Islet of Langerhans (tissue), 1 donor: ENCODE results near the gene COPS7A.

Experiments
- FAIRE-seq: peaks from one replicate; lab custom pipeline; 2011; peaks lifted over from hg19 to GRCh38; lab: Jason Lieb, UNC

COPS7A gene

DNA sequence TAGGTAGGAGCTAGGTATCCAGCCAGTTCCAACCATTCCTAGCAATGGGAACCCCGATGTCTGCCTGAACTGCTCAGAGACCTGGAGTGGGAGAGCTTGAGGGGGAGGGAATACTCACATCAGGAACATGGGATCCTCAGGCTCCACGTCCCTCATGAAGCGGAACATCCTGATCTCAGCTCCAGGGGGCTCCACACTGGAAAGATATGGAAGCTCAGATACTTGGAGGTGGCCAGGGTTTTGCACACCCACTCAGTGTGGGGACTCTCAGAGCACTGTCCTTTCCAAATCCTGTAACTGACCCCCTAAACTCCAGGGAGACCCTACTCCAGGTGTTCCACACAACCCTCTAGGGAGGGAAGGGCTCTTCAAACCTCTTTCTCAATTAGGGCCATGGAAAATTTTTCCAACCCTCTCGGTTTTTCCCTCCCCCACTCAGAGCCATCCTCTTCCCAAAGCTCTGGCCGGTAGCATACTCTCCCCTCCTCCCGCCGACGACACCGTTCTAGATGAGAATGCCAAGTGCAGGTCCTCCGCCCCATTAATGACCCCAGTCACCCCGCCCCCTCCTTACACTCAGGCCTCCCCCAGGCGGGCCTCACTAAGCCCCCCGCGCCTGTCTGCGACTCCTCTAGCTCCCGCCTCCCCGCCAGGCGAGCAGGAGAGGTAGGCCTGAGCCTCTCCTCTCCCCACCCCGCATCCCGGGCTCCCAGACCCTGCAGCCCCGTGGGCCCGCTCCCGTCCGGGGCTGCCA lies 28.5 kb downstream of the COPS7A start:
- no peak for FAIRE-seq

DNA sequence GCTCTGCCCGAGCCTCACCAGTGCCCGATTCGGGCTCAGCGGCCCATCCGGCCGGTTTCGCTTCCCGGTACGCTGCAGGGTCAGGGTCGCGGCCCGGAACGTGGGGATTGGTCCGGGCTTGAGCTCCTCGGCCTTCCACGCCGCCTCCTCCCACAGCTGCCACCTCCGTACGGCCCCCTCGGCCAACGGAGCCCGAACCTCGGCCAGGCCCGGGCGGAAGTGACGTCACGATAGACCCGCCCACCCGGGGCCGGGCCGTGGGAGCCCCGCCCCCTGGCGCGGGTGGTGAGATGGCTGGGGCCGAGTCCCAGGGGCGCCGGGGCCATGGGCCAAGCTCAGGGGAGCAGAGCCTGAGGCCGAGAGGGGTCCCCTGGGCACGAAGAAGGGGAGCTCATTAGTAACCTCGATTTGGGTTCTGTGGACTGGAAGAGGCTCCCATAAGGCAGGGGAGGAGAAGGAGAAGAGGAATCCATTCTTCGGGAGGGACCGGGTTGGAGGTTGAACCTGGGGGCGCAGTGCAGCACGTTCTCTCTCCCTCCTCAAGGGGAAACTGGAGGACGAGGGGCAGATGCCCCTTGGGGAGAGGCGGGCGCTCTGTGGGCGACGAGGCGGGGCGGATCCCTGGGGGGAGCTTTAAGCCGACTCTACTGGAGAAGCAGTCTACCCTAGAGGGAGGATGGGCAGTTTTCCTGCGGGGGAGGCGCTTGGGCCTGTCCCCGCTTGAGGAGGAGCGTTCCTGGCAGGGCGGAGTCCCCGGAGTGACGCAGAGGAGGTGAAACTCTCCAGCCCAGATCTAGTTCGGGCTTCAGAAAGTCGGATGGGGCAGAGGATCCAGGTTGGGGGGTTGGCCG lies 29.3 kb downstream of the COPS7A start, which contains the start of gene MLF2:
Gene MLF2, minus strand, starts transcription at position 221 of the 851 bp plus-strand sequence. CDS start 807 bp downstream, outside the sequence.
- peak; percentile 56 for FAIRE-seq

DNA sequence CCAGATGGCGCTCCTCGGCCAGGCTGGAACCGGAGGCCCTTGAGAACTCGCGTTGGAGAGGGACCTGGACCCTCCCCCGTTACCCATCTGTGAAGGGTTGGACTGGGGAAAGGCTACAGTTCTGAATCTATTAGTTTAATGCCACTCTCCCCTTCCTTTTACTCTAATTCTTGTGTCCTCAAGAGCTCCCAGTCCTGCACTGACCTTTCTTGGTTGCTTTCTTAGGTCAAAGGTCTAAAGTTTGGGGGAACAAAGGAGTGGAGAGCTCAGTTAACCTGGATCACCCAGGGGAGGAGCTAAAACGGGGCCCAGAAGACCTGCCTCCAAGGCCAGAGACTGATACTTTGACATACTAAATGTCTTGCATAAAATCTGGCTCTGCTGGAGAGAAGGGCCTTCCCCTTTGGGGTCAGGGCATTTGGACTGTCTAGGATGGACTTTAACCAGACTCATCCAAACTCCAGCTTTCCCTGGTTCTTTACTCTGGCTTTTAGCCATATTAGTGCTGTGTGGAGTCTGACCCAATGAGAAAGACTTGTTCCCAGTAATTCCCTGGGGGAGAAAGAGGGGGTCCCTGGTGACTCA lies 30.0 kb downstream of the COPS7A start:
- FAIRE-seq = no peak

- FAIRE-seq = no peak
Measured at GRCh38 chr12:6754411-6754810, 30.6 kb downstream of the COPS7A start.

- FAIRE-seq = no peak
Measured at GRCh38 chr12:6757028-6757690, 33.3 kb downstream of the COPS7A start.

GRCh38 chr12:6758506-6759095 lies 34.8 kb downstream of the COPS7A start:
- no peak for FAIRE-seq

DNA sequence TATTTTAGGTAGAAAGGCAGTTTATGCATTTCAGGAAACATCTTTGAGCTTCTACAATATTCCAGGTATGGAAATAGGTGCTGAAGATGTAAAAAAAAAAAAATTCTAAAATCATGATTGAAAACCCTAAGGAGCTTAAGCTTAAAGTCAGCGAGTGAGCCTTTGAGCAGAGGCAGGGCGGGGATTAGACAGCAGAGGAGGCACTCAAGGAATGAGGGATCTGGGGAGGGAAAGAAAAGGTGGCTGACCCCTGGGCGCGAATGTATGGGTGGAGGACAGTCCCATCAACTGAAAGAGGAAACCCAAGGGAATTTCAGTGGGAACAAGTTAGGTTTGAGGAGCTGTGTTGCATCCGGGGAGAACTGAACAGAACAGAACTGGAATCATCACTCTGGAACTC lies 35.9 kb downstream of the COPS7A start:
- FAIRE-seq = no peak

DNA sequence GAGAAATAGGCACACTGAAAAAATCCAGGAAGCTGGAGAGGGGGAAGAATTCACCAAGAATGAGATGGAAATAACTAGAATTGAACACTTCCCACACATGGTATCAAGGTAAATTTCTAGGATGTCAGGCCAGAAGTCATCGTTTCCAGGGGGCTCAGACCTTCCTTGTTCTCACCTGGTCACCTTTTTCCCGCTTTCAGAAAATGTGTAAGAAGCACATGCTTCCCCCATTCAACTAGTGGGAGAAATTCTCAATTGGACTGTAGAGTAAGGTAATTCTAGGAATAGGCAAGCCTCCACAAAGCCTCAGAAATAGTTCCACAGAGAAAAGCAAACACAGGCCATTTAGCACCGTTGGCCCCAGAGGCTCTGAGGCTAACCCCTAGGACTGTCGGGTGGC lies 39.5 kb downstream of the COPS7A start:
- no peak for FAIRE-seq

DNA sequence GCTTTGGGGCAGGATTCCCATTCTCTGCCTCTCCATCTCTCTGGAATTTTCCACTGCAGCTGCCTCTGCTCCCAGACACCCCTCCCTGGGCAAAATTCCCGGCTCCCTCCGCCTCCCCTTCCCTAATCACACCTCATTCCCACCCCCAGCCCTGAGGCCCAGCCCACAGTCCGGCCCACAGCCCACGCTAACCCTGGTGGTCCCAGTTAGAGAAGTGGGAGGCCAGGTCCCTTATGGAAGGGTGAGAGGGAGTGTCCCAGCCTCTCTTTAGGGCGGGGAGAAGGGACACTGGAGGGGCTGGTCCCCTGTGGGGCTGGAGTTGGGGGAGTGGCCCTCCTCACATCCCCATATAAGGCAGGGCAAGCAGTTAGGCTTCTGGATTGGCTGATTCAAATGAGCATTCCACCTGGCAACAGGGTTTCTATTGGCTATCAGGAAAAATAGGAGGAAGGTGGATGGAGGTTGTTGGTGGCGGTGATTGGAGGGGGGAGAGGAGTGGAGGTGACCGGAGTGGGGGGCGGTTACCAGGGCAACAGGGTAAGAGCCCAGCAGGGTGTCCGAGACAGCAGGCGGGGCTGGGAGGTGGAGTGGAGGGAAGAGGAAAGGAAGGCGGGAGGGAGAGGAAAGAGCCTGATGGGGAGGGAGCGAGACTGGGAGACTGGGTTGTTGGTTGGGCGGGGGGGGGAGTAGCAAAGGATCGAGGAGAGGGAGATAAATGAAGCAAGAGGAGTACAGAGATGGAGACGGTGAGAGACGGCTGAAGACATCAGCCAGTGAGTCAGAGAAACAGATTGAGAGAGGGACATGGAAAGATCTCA lies 40.4 kb downstream of the COPS7A start:
- FAIRE-seq = peak; percentile 97

DNA sequence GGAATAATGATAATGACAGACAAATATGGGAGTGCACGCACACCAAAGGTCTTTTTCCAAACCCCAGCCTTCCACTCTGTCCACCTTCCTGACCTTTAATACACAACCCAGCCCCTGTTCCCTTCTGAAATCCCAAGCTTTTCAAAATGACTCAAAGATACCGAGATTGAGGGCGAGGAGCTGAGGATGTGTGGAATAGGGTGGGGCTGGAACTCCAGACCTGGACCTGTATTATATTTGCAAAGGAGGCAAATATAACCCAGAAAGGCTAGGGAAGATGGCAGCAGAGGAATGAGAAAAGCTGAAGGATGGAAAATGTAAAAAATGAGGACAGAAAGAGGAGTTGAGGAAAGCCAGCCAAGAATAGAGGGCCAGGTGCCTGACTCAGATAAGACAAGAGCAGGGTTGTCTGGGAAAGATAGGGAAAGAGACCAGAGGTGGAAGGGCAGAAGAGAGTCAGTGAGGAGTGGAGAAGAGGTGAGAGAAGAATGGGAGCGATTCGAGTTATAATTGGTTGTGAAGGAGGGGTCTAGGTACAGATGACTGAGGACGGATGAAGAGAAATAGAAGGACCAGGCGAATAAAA lies 41.3 kb downstream of the COPS7A start:
- FAIRE-seq = no peak

GRCh38 chr12:6765634-6766581 lies 42.1 kb downstream of the COPS7A start, which contains the start of gene PTMS:
Gene PTMS, plus strand, starts transcription at chr12:6766363. Its CDS starts 343 bp downstream, at chr12:6766706.
- no peak for FAIRE-seq

GRCh38 chr12:6766651-6767349 lies 43.0 kb downstream of the COPS7A start:
- no peak for FAIRE-seq

DNA sequence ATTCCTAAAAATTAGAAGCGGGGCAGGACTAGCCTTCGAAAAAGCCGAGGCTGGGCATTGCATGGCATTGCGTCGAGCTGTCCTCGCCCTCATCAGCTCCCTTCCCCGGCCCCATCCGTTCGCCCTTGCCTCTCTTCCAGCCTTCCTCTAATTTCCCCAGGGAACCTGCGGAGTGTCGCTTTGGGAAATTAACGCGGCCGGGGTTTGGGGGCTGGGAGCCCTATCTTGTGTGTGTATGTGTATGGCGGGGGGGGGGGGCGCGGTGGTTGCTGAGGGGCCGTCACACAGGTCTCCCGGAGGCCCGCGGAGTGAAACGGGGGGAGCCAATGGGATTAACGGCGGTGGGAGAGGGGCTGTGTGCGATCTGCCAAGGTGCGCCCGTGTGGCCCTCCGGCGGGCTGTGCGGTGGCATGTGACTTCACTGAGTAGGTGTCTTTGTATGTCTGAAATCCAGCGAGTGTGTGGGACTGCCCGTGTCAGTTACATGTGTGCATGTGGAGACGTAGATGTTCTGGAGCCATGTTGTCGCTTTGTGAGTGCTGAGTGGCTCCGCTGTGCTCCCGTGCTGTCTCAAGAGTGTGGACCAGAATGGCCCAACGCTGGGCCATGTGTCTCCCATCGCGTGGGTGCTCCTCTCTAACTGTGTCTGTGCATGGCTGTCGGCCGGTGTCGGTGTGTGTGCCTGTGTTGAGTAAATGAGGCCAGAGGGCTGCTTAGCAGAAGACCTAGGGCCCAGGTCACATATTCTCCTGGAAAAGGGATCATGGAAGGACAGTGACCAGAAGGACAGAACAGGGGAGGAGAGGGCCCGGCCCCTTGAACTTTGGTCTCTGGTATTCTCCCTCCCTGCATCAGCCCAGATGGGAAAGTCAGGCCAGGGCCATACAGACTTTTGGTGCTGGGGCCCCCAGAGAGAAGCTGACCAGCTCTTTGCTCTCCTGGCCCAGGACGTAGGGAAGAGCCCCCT lies 43.8 kb downstream of the COPS7A start:
- no peak for FAIRE-seq

DNA sequence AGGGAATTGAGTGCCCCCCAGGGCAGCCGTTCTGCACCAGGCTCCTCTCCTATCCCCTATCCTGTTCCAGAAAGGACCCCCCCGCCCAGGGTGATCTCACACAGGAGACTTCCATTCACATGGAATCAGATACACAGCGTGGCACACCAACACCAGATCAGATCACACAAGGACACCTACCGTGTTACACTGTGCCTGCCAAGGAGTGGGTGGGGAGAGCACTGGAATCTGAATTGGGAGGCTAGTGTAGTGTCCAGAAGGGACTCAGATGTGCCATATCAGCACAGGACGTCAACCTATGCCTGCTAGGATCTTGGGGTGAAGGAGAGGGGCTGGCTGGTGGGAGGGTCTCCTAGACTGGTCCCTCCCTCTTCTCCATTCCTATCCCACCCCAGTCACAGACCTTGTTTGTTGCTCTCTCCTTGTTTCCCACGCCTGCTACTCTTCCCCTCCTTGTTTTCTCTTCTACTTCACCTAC lies 44.6 kb downstream of the COPS7A start:
- no peak for FAIRE-seq

- FAIRE-seq = no peak
Measured at GRCh38 chr12:6768990-6769389, 45.1 kb downstream of the COPS7A start.

GRCh38 chr12:6769666-6770065 lies 45.8 kb downstream of the COPS7A start:
- no peak for FAIRE-seq

DNA sequence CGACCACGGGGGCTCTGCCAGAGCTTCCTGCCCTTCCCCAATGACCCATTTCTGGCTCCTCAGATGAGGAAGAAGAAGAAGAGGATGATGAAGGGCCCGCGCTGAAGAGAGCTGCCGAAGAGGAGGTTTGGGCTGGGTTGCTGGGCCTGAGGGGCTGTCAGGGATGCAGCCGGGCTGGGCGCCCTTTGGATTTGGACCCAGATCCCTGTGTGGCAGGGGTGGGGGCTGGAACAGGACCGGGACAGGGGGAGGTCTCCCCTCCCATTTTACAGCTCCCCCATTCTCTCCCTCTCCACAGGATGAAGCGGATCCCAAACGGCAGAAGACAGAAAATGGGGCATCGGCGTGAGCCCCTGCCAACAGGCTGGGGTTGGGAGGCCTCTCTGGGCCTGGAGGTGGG lies 46.2 kb downstream of the COPS7A start:
- FAIRE-seq = no peak

DNA sequence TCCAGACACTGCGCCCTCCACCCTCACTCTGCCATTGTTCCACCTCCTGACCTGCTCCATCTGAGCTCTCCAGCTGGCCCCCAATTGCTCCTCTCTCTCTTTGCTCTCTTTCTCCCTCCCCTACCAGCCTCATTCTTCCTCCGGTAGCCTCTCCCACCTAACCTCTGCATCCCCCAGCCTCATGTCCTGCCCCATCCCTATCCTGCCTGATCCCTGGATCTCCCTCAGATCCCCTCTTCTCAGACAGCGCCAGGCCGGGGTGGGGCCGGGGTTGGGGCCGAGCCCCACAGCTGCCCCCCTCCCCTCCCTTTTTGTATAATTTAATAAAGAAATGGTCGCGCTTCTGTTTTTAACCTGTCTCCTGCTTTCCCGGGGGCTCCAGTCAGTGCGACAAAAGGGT lies 46.8 kb downstream of the COPS7A start:
- no peak for FAIRE-seq
